NCI-H1930 (cell line): ENCODE data around the gene SETD1A.
"Not testable (repeated sequence)": the region's sequence is repeated elsewhere in the genome, so short reads cannot be mapped to it uniquely, and the experiment has no call there.

Experiments used
- DNase-seq, 2 experiments: peaks; one replicate each; lab custom pipeline; 2025; lab: John Stamatoyannopoulos, UW

The SETD1A gene

DNA sequence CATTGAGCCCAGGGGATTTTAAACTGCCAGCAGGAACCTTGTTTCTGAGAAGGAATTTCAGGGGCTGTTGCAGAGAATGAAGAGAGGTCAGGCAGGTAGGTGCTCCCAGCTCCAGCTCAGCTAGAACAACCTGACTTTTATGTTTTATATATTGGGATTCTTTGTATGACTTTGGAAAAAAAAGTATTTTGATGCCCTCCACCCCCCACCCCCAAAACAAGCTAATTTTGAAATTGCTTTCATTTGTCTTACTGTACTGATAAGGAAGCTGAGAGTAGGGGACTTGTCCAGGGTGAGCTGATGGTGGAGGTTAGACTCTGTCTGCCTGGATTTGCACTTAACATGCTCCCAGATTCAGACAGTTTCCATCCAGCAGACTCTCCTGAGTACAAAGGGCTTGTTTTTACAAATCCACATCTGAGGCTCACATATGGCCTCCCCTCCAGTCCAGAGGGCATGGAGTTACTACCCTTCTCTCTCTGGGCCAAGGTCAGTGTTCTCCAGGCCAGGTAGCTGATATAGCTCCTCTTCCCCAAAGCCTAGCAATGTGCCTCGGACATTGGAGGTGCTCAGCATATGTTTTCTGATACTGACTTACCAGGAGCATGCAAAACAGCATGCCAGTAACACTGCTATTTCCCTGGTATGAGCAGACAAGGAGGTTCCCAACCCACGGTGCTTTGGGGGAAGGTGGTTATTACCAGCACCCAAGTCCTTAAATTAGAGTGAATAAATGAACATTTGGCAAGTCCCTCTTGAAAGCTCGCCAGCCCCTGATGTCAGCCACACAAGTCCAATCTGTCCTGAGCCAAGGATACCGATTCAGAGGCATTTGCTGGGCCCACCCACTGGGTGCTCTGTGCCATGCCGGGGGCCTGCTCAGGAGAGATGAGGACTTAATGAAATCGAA lies 41.6 kb downstream of the SETD1A start:
- no peak for DNase-seq

DNA sequence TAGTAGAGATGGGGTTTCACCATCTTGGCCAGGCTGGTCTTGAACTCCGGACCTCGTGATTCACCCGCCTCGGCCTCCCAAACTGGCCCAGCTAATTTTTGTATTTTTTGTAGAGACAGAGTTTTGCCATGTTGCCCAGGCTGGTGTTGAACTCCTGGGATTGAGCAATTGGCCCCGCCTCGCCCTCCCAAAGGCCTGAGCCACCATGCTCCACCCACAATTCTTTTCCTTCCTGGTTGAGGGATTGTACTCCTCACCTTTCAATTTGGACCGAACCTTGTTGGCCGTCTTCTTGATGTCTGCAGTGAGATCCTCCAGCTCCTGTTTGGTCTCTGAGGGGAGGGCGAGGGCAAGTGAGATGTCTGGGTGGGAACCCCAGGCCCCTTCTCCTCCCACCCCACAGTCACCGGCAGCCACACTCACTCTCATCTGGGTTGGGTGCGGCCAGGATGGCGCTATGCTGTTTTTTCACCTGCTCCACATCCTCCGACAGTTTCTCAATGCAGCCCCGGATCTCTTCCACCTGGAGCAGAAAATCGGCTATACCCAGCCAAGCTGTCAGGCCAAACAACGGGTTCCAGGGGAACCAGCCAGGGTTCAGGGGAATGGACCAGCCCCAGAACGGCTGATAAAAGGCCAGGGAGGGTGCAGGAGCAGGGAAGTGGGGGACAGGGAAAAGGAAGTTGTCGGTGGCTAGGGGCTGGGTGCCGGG lies 43.3 kb downstream of the SETD1A start:
- DNase-seq: no peak

DNA sequence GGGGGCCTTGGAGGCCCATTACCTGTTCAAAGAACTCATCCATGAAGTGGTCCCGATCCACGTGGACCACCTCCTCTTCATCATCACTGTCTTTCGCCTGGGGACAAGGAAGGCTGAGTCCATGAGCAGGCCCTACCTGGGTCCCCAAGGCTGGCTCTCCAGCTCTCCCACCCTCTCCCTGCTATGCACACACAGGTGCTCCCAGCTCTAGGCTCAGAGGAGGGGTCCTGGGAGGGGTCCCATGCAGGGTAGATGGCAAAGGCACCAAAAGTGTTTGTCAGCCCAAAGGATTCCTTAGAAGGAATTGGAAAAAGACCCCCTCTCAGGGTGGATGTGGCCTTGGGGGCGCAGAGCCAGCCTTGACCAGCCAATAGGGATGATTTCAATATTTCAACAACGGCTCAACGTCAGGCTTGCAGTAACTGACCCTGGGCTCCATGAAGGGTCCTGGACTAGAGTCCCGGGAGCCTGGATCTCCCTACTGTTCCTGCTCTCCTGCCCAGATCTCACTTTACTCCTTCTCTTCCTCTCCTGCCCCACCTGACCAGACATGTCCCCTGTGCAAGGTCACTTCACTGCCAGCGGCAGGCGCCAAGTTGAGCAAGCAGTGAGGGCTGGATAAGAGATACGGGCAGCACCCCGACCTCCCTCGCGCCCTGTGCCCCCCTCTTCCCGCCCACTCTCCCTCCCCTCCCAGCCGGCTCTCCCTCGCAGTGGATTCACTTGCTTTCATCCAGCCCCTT lies 44.1 kb downstream of the SETD1A start:
- no peak for DNase-seq

DNA sequence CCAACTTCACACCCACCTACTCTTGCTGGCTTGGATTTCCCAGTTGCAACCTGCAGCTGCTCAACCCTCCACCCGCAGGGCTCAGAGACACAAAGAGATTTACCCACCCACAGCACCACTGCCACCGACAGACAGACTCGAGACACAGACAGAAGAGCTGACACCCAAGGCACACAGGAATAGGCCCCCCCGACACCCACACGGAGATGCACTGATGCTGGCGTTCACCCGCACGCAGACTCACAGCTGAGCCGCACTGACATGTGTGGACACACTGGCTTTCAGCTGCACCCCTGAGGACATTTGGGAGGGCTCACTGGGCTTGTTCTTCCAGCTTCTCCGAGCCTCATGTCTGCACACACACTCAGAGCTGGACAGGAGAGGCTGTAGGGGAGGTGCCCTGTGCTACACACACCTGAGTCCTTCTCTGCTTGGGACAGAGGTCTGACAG lies 44.7 kb downstream of the SETD1A start:
- DNase-seq: no peak

DNA sequence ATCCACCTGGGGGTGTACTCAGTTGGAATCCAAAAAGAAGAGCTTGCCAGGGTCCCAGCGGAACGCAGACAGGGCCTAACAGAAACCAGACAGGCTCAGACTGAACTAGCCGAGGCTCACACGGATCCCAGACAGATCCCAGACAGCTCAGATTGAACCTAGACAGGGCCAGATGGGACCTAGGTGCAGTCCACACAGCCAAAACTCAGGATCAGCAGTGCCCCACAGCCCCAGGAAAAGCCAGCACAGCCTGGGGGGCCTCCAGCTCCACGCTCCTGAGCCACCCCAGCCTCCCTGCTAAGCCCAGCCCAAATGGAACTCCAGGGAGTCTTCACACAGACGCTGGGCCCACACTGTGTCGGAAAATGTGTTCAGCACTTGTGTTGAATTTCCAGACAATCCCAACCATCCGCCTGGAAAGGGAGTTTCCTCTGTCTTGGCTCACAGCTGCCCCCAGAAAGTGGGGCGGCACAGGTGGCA lies 45.3 kb downstream of the SETD1A start:
- DNase-seq: no peak

DNA sequence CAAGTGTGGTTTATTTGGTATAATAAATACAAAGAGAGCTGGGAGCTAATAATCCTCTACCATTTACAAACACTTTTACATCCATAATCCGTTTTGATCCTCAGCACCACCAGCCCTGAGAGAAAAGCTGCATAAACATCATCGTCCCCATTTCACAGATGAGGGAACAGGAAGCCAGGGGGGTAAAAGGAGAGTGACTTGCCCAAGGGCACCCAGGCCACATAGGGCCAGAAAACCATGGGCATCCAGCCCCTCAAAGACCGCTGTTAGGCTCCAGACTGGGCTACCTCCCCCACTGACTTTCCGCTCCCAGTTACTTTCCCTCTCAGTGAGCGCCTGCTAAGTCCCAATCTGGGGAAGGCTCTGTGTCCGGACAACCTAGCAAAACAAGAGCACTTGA lies 46.2 kb downstream of the SETD1A start:
- no peak for DNase-seq

DNA sequence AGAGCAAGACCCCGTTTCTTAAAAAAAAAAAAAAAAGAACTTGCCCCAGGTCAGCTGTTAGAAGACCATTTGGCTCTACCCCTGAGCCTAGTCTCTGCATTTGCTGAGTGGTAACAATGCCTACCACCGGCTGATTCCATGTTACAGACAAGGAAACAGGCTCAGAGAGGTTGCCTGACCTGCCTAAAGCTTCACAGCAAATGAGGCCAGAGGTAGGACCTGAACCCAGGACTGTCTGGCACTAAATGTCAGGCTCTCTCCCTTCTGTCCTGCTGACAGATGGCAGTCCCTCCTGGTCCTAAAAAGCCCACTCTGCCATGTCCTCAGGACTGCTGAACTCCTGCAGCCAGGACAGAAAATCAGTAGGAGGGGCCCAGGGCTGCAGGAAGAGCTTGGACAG lies 47.1 kb downstream of the SETD1A start:
- DNase-seq: no peak

DNA sequence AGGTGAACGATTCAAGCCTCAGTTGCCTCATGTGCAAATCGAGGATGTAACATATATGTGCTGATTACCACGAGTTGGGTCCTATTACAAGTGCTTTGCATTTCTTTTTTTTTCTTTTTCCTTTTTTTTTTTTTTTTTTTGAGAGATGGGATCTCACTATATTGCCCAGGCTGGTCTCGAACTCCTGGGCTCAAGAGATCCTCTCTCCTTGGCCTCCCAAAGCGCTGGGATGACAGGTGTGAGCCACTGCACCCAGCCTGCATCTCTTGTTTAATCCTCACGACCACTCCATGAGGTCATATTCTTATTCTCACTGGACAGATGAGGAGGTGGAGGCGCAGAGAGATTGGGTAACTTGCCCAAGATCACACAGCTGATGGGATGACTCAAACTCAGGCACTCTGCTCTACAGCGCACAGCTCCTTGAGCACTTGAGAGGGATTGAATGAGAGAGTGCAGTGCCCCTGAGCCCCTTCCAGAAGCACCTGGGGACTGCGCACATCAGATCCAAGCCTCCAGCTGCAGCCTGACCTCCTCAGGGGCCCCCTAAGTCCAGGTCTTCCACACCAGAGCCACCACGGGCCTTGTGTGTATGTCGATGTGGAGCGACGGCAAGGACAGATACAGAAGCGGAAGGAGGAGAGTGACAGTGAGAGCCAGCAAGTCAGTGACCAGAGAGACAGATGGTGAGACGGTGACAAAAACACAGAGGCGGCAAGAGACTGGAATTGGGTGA lies 48.0 kb downstream of the SETD1A start:
- no peak for DNase-seq

DNA sequence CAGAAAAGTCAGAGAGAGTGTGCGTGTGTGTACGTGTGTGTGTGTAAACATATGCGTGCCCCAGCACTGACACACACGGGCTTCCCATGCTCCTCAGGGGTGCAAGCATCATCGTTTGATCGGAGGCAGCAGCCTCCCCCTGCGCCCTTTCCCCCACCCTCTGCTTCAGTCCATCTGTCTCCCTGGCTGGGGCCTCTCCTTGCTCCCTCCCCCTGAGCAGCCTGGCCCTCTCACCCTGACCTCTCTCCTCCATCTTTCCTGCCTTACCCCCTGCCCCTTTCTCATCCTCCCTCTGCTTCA lies 48.5 kb downstream of the SETD1A start:
- no peak for DNase-seq

DNA sequence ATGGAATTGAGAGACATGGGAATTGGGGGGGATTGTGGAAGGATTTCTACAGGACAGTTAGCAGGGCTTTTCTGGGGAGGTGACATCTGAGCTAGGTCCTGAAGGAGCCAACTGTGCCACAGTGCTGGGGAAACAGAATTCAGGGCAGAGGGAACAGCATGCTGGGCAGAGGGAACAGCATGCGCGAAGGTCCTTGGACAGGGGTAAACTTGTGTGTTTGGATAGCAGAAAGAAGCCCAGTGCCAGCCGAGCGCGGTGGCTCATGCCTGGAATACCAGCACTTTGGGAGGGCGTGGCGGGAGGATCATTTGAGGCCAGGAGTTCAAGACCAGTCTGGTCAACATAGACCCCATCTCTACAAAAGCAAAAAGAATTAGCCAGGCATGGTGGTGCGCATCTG lies 49.0 kb downstream of the SETD1A start:
- DNase-seq: no peak

DNA sequence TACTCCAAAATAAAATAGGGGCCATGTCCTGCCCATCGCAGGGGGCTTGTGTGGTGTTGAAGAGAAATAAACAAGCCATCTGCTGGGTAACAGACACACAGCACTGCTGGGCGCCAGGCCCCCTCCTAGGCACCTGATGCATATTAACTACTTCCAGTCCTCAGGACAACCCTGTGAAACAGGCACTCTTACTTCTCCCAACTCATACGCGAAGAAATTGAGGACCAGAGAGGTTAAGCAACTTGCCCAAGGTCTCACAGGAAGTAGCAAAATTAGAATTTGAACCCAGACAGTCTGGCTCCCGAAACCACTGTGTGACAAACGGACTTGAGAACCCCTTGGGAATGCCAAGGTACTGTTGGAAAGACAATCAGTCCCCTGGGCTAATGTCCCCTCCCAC lies 50.1 kb downstream of the SETD1A start:
- no peak for DNase-seq

DNA sequence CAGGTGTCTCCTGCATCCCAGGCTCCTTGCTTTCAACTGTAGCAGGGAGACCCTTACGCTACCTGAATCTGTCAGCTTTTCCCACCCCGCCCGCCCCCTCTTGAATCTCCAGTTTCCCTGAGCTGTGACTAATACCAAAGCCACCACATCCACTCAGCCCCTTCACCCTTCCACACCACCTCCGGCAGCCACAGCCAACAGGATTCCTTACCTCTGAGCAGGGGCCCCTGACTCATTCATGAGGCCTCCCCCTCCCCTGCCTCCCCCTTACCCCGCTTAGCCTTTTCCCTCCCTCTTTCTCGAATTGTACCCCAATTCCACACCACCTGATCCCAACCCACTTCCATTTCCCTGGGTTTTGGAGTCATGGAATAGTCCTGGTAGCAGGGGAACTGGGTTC lies 50.6 kb downstream of the SETD1A start:
- DNase-seq: no peak

DNA sequence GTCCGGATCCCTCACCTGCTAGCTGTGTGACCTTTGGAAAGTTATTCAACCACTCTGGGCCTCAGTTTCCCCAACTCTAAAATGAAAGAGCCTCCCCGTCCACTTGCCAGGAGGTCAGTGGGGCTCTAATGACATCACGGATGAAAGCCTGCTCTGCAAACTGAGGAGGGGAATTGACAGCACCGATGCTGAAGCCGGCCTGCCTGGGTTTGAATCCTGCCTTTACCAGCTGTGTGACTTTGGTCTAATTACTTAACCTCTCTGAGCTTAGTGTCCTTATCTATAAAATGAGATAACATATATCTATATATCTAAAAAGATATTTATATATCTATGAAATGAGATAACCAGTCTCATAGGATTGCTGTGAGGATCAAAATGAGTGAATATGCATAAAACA lies 51.0 kb downstream of the SETD1A start:
- DNase-seq: no peak

DNA sequence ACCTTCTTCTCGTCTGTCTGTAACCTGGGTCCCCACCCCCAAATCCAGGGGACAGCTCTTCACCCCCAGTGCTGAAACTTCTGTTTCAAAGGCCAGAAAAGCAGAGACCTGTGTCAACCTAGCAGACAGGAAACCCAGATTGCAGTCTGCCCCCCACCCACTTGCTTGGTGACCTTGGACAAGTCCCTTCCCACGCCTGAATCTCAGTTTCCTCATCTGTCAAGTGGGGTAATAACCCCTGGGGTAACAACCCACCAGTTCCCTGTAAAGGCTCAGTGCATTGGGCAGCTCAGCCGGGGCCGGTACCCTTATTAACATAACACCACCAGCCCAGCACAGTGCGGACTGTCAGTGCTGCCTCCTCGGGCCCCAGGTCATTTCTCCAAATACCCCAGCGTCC lies 51.6 kb downstream of the SETD1A start:
- no peak for DNase-seq

DNA sequence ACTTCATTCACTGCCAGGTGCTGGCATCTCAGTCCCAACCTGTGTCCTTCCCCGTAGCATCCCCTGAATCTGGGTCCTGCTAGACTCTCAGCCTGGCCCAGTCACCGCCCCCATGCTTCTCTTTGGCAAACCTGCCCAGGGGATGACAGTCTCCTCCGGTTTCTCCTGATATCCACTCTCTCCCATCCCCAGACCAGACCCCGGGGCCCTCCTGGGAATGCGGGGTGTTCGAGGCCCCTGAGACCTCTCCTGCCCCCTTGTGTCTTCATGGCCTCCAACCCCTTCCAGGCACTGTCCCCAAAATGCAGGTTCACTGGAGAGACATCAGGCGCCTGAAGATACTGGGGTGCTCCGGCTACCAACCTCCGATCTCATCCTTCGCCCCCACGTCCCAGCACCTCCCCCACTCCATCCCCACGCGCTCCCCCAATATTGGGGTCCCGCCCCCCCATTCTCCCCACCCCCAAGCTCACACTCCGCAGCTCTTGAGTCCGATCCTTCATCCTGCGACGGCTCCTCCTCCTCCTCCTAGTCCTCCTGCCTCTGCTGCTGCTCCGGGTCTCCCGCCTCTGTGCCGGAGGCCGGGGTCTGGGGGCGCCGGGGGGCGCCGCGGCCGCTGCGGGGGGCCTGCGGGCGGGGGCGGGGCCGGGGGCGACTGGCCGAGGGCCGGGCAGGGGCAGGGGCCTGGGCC lies 52.5 kb downstream of the SETD1A start:
- DNase-seq: no peak

DNA sequence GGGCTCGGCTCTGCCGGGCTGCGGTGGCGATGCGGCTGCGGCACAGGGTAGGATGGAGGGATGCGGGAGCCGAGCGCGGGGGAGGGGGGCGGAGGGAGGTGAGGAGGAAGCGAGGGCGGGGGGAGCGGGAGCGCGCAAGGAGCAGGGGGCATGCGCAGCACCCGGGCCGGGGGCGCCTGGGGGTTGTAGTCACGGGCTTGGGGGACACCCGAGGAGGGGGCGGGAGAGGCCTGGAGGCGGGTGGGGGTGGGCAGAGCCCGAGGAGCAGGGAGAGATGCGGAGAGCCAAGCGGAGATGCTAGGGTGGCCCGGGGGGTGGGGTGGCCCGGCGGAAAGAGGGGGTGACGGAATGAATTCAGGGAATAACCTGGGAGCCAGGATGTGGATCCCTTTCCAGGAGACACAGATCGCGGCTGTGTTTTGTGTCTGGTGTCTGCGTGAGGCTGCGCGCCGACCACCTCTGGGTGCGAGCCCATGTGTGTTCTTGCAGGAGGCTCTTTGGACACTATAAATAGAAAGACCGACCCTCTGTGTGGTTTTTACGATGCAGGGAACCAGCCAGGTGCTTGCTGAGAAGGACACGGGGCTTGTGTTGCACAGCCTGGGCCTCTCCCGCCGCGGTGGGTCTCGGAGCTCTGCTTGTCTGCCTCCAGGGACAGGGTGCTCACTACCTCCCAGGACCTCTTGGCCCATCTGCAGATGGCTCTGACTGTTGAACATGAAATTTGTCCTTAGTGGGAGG lies 53.2 kb downstream of the SETD1A start, which contains the start of gene STX1B:
TSS of gene STX1B (minus strand) at position 54 of the 741 bp plus-strand sequence. CDS start 242 bp downstream, outside the sequence.
- peak; percentile 53 to 67 for DNase-seq

DNA sequence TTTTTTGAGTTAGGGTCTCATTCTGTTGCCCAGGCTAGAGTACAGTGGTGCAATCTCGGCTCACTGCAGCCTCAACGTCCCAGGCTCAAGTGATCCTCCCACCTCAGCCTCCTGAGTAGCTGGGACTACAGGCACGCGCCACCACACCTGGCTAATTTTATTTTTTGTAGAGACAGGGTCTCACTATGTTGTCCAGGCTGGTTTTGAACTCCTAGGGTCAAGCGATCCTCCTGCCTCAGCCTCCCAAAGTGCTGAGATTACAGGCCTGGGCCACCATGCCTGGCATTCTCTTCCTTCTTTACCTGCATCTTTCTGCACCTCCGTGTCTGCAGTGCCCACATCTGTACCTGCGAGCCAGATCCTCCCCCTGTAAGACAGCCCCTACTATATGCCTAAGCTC lies 54.3 kb downstream of the SETD1A start:
- DNase-seq: not testable (repeated sequence)

DNA sequence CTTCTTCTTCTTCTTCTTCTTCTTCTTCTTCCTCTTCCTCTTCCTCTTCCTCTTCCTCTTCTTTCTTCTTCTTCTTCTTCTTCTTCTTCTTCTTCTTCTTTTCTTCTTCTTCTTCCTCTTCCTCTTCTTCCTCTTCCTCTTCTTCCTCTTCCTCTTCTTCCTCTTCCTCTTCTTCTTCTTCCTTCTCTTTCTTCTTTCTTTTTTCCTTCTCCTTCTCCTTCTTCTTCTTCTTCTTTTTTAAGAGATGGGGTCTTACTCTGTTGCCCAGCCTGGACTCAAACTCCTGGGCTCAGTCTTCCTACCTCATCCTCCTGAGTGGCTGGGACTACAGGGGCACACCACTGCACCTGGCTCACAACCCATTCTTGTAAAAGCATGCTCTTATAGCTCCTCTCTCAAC lies 55.7 kb downstream of the SETD1A start:
- not testable (repeated sequence) for DNase-seq

DNA sequence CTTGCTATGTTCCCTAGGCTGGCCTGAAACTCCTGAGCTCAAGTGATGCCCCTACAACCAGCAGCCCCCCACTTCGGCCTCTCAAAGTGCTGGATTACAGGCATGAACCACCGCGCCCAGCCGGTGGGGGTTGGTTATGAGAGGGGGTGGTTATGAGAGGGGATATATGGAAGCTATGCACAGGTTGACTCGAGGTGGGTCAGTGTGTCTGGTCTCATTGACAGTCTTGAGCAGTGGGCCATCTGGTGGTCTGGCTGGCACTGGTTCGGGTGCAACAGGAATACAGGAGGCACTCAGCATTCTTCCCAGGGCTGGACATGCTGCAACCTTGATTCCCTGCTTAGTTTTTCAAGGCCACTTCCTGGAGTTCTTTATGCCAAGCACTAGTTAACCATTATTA lies 58.5 kb downstream of the SETD1A start:
- DNase-seq: no peak

DNA sequence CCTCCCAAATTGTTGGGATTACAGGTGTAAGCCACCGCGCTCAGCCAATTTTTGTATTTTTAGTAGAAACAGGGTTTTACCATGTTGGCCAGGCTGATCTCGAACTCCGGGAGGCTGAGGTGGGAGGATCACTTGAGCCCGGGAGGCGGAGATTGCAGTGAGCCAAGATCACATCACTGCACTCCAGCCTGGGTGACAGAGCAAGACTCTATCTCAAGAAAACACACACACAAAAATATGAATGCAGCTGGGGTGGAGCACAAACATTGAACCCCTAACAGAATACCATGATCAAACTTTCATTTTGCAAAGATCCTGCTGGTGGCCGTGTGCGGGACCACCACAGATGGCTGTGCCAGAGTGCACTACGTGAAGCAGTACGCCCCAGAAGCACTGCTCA lies 60.2 kb downstream of the SETD1A start:
- not testable (repeated sequence) for DNase-seq
